GM18511 (cell line): ENCODE results near the gene OPN1MW2.
"Not testable (repeated sequence)": the region's sequence is repeated elsewhere in the genome, so short reads cannot be mapped to it uniquely, and the experiment has no call there.

Experiments used
- ATAC-seq: cut with Tn5 transposase; IDR thresholded peaks from one replicate; pipeline ENCODE4 v1.9.1; 2021; ENCODE audit warnings: mild to moderate bottlenecking, moderate library complexity; ENCODE audit not compliant: unreplicated experiment

OPN1MW2 gene

DNA sequence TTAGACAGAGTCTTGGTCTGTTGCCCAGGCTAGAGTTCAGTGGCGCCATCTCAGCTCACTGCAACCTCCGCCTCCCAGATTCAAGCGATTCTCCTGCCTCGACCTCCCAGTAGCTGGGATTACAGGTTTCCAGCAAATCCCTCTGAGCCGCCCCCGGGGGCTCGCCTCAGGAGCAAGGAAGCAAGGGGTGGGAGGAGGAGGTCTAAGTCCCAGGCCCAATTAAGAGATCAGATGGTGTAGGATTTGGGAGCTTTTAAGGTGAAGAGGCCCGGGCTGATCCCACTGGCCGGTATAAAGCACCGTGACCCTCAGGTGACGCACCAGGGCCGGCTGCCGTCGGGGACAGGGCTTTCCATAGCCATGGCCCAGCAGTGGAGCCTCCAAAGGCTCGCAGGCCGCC lies at the start of gene OPN1MW2:
Gene OPN1MW2 (plus strand): TSS at position 301 of the 400 bp plus-strand sequence. CDS start 60 bp downstream, at position 361.
- ATAC-seq: not testable (repeated sequence)

DNA sequence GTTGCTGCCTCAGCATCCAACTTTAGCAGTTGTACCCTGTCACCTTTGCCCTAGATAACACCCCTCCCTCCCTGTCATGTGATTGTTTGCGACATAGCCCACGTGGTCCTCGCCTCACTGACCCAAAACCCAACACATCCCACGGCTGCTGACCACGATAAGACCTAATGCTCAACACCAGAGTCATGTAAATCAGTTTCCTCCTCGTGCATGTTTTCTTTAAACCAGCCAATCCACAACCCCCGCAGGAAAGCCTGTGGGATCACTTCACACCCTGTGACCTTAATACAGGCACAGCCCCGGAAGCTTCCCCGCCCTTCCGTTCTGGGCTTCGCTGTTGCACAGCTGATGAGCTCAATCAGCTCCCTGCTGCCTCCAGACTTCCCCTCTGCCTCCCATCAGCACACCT lies 47.0 kb upstream of the OPN1MW2 start:
- ATAC-seq: peak; percentile 77

DNA sequence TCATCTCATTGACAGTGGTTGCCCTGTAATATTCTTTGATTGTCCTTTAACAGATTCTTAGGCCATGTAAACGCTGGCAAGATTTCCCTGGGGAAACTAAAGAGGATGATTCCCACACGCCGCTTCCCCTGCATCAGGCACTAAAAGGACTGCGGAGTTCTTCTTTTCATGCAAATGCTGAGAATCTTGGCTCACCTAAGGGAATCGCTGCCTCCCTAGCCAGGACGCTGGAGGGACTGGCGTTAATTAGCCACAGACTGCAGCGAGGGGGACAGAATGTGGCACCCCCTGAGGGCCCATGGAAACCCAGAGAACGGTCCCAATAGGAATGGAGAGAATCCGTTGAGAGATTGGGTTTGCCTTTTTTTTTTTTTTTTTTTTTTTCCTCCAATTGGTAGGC lies 45.2 kb upstream of the OPN1MW2 start:
- not testable (repeated sequence) for ATAC-seq

DNA sequence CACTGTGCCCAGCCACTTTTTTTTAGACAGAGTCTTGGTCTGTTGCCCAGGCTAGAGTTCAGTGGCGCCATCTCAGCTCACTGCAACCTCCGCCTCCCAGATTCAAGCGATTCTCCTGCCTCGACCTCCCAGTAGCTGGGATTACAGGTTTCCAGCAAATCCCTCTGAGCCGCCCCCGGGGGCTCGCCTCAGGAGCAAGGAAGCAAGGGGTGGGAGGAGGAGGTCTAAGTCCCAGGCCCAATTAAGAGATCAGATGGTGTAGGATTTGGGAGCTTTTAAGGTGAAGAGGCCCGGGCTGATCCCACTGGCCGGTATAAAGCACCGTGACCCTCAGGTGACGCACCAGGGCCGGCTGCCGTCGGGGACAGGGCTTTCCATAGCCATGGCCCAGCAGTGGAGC lies 37.3 kb upstream of the OPN1MW2 start, which contains the start of gene OPN1MW:
Gene OPN1MW (plus strand): TSS at position 301 of the 400 bp plus-strand sequence. CDS start 82 bp downstream, at position 383.
- not testable (repeated sequence) for ATAC-seq

DNA sequence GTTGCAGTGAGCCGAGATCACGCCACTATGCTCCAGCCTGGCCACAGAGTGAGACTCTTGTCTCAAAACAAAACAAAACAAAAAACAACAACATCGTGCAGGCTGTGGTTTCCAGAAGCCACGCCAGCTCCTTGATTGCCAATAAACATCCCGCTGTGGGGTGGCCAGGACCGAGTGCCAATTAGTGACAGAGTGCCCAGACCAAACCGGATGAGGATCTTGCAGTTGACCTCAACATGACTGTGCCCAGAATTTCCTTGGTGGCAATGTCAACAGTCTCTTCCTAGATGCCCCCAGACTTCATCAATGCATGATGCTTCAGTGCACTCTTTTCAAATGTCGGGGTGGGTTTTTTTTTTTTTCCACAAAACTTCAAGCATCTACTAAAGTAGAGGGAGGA lies 35.8 kb upstream of the OPN1MW2 start:
- not testable (repeated sequence) for ATAC-seq

DNA sequence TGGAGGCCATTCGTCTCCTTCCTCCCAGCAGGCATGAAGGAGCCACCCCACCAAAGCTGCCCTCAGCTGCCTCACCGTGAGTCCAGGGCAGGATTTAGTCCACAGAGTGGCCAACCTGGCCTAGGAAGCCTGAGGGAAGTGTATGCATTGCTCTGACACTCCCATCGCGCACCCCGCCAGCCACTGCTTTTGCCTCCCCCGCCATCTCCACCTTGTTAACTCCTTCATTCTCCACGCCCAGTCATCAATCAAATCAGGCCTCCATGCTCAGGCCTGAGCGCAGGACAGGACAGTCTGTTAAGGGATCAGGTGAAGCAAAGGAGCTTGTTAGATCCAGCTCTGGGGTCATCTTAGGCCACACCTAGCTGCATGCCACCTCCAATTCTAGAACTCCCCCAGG lies 26.7 kb upstream of the OPN1MW2 start:
- ATAC-seq: not testable (repeated sequence)

DNA sequence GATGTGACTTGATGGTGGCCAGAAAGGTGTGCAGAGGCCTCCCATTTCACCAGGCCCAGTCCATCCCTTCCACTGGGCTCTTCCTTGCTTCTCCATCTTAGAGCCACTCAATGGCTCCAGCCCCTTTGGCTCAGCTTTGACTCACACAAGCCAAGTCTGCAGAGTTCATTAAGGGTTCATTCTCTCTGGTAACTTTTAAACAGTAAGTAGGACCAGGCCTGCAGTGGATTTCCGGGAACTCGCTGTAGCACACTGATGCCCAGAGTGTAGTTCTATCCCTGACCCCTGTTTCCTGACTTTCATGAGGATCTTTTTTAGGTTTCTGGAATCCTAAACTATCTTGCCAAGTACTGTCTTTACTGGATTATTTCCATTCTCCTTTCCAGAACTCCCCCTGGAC lies 25.2 kb upstream of the OPN1MW2 start:
- not testable (repeated sequence) for ATAC-seq

DNA sequence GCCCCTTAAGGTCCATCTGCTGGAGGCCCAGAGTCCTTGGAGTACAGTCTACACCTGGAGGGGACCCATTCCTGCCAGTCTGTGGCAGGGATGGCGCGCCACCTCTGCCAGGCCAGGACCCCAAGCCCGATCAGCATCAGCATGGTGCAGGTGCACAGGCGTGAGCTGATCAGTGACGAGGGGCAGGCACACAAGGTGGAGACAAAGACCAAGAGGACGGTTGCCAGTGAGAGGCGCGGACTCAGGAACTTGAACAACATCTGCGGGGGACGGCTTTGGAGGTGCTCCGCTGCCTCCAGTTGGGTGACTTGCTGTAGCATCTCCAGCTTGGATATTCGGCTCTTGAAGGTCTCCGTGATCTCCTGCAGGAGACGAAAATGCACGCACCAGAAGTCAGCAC lies 23.1 kb upstream of the OPN1MW2 start:
- not testable (repeated sequence) for ATAC-seq

DNA sequence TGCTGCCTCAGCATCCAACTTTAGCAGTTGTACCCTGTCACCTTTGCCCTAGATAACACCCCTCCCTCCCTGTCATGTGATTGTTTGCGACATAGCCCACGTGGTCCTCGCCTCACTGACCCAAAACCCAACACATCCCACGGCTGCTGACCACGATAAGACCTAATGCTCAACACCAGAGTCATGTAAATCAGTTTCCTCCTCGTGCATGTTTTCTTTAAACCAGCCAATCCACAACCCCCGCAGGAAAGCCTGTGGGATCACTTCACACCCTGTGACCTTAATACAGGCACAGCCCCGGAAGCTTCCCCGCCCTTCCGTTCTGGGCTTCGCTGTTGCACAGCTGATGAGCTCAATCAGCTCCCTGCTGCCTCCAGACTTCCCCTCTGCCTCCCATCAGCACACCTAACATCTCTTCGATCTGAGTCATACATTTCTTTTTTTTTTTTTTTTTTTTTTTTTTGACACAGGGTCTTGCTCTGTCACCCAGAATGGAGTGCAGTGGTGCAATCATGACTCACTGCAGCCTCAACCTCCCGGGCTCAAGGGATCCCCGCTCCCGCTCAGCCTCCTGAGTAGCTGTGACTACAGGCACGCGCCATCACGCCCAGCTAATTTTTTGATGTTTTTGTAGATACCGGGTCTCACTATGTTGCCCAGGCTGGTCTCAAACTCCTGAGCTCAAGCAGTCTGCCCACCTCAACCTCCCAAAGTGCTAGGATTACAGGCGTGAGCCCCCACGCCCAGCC lies 9.7 kb upstream of the OPN1MW2 start:
- peak; percentile 92 for ATAC-seq

DNA sequence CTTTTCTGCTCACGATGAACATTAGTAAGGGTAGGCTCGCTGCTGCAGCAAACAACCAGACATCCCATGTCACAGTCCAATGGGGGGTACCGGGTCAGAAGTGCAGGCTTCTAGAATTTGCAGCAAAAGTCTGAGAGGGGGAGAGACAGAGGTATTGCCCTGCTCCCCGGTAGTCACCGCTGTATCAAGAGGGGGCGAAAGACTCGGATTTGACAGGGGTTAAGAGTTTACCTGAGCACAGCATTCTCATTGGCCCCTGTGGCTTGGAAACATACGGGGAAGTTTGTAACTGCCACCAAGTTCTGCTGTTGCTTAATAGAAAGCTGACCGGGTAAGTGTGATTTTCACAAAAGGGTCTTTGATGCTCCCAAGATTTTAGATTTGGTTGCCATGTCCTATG lies 8.5 kb upstream of the OPN1MW2 start:
- not testable (repeated sequence) for ATAC-seq

DNA sequence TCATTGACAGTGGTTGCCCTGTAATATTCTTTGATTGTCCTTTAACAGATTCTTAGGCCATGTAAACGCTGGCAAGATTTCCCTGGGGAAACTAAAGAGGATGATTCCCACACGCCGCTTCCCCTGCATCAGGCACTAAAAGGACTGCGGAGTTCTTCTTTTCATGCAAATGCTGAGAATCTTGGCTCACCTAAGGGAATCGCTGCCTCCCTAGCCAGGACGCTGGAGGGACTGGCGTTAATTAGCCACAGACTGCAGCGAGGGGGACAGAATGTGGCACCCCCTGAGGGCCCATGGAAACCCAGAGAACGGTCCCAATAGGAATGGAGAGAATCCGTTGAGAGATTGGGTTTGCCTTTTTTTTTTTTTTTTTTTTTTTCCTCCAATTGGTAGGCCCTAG lies 8.1 kb upstream of the OPN1MW2 start:
- not testable (repeated sequence) for ATAC-seq

DNA sequence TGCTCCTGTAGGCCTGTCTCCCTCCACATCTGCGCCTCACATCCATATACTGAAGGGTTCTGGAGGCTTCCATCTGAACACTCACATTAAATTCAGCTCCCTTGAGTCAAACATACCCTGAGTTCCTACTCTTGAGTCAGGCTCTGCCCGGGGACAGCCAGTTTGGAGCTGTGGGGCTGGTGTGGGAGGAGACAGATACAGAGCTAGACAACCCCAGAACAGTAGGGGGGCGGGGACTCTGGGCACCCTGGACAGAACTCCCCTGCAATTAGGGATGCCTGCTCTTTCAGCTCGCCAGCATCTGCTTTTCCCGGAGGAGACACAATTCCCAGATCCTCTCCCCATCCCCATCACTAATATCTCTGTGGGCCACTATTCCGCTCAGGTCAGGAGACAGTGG lies 5.7 kb downstream of the OPN1MW2 start:
- not testable (repeated sequence) for ATAC-seq

DNA sequence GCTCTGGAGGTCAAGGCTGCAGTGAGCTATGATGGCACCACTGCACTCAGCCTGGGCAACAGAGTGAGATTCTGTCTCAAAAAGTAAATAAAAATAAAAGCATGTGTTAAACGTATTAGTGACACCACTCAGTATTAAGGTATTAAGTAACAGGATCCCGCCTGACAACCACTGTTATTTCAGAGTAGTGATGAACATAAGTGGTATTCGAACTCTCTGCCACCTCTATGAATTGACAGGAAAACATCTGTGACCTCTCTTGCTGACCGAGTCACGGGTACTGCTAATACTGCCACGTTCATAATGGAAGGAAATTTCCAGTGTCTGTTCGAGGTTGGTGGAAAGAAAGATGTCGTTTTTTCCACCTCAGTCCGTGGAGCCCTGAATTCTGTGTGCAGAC lies 7.2 kb downstream of the OPN1MW2 start:
- not testable (repeated sequence) for ATAC-seq

DNA sequence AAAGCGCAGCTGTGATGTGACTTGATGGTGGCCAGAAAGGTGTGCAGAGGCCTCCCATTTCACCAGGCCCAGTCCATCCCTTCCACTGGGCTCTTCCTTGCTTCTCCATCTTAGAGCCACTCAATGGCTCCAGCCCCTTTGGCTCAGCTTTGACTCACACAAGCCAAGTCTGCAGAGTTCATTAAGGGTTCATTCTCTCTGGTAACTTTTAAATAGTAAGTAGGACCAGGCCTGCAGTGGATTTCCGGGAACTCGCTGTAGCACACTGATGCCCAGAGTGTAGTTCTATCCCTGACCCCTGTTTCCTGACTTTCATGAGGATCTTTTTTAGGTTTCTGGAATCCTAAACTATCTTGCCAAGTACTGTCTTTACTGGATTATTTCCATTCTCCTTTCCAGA lies 11.9 kb downstream of the OPN1MW2 start:
- ATAC-seq: not testable (repeated sequence)

DNA sequence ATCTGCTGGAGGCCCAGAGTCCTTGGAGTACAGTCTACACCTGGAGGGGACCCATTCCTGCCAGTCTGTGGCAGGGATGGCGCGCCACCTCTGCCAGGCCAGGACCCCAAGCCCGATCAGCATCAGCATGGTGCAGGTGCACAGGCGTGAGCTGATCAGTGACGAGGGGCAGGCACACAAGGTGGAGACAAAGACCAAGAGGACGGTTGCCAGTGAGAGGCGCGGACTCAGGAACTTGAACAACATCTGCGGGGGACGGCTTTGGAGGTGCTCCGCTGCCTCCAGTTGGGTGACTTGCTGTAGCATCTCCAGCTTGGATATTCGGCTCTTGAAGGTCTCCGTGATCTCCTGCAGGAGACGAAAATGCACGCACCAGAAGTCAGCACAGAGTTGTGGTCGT lies 14.1 kb downstream of the OPN1MW2 start:
- ATAC-seq: not testable (repeated sequence)

DNA sequence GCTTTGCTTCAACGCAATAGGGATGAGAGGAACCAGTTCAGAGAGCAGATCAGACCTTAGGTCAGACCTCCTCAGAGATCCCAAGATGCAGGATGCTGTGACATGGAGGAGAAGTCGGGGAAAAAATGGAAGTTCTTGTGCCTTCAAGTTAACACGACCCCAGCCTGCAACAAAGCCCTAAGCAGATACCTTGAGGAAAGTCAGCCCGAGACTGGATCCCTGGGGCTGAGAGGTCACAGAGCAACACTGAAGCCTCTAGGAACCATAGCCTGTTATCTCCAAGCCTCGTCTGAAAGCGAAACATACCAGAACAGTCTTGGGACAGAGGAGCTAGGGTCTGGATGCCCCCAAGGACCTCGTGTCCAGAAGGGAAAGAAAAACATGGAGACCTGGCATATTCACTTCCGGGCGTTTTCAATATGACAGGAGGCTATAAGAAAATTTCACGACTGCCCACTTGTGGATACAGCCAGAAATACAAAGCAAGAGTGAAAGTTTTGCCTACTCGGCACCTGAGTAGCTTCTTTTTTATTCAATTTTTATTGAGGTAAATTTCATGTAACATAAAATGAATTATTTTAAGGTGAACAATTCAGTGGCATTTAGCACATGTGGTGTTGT lies 19.5 kb downstream of the OPN1MW2 start:
- ATAC-seq: not testable (repeated sequence)

DNA sequence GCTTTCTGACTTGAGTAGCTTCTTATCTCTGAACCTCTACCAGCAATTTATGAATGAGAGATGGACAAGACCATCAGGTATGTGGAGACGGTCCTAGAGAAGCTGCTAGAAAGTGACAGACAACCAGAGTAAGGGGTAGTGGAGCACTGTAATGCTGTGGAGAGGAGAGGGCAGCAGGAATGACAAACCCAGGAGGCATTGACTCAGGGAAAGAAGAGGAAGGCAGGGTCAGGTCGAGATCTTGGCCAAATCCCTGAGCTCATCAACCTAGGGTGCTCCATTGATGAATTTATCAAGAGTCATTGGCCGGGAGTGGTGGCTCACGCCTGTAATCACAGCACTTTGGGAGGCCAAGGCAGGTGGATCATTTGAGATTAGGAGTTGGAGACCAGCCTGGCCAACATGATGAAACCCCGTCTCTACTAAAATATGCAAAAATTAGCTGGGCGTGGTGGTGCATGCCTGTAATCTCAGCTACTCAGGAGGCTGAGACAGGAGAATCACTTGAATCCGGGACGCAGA lies 20.5 kb downstream of the OPN1MW2 start:
- not testable (repeated sequence) for ATAC-seq

DNA sequence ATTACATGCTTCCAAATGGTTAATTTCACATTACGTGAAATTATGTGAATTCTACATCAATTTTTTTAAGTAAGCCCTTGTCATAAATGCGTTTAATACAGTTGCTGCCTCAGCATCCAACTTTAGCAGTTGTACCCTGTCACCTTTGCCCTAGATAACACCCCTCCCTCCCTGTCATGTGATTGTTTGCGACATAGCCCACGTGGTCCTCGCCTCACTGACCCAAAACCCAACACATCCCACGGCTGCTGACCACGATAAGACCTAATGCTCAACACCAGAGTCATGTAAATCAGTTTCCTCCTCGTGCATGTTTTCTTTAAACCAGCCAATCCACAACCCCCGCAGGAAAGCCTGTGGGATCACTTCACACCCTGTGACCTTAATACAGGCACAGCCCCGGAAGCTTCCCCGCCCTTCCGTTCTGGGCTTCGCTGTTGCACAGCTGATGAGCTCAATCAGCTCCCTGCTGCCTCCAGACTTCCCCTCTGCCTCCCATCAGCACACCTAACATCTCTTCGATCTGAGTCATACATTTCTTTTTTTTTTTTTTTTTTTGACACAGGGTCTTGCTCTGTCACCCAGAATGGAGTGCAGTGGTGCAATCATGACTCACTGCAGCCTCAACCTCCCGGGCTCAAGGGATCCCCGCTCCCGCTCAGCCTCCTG lies 28.0 kb downstream of the OPN1MW2 start:
- peak; percentile 86 for ATAC-seq

DNA sequence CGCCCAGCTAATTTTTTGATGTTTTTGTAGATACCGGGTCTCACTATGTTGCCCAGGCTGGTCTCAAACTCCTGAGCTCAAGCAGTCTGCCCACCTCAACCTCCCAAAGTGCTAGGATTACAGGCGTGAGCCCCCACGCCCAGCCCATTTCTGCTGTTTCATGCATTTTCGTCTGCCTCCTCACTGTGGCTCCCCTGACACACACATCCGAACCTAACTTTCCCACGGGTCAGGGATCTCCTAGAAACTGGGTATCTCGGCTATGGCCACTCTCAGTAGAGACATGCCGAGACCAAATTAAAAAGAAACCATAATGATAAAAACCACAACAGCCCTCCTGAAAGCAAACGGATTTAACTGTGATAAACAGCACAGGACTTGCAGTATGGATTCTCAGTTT lies 28.5 kb downstream of the OPN1MW2 start:
- peak; percentile 11 for ATAC-seq

DNA sequence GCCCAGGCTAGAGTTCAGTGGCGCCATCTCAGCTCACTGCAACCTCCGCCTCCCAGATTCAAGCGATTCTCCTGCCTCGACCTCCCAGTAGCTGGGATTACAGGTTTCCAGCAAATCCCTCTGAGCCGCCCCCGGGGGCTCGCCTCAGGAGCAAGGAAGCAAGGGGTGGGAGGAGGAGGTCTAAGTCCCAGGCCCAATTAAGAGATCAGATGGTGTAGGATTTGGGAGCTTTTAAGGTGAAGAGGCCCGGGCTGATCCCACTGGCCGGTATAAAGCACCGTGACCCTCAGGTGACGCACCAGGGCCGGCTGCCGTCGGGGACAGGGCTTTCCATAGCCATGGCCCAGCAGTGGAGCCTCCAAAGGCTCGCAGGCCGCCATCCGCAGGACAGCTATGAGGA lies 37.7 kb downstream of the OPN1MW2 start, which contains the start of gene OPN1MW3:
Gene OPN1MW3 (plus strand): TSS at position 301 of the 400 bp plus-strand sequence. CDS start 38 bp downstream, at position 339.
- not testable (repeated sequence) for ATAC-seq

DNA sequence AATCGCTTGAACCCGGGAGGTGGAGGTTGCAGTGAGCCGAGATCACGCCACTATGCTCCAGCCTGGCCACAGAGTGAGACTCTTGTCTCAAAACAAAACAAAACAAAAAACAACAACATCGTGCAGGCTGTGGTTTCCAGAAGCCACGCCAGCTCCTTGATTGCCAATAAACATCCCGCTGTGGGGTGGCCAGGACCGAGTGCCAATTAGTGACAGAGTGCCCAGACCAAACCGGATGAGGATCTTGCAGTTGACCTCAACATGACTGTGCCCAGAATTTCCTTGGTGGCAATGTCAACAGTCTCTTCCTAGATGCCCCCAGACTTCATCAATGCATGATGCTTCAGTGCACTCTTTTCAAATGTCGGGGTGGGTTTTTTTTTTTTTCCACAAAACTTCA lies 39.2 kb downstream of the OPN1MW2 start:
- ATAC-seq: not testable (repeated sequence)
